Endothelial cell of umbilical vein (primary cell): ENCODE data around the gene LMAN2L. TPM values are rescaled to one million over a fixed set of nuclear protein-coding genes. Genes with fewer than 3 reads are reported as not detected.

Source experiments
- BruUV-seq: library from RNA; stranded (reverse); fragments of 400-500 nt; replicated peaks from 2 replicates; lab custom pipeline; 2021; lab: Mats Ljungman, UMichigan
- CTCF ChIA-PET: fragments of 300-600, 350-600 bp; sonication (Branson Sonifier 250); formaldehyde crosslinking; loops from one replicate; lab custom pipeline; 2021; ENCODE audit warnings: antibody characterized with exemption, inconsistent platforms; lab: Charles Lee
- POLR2A ChIA-PET: fragments of 300-600, 350-600 bp; sonication (Branson Sonifier 250); formaldehyde crosslinking; loops from one replicate; lab custom pipeline; 2021; ENCODE audit warnings: antibody characterized with exemption, inconsistent platforms; lab: Charles Lee
- DNase-seq: peaks from one replicate; pipeline ENCODE4 v3.0.0-alpha.2; 2011; ENCODE audit warnings: low read depth, low spot score
- FAIRE-seq: peaks from 2 replicates; lab custom pipeline; 2011; peaks lifted over from hg19 to GRCh38; lab: Jason Lieb, UNC
- H2AFZ ChIP-seq: 2 replicates; pipeline ENCODE4 v1.6.0; 2012; ENCODE audit warnings: low read depth, low read length, control low read depth, inconsistent platforms
- H3K27ac ChIP-seq: 2 replicates; pipeline ENCODE4 v1.5.1; 2011; ENCODE audit warnings: low read depth, mild to moderate bottlenecking, control low read depth, low read length, moderate library complexity; ENCODE audit not compliant: insufficient read depth
- H3K27me3 ChIP-seq, 2 experiments: 2 replicates each; pipeline versions ENCODE4 v1.6.0 to v1.6.1; 2011; ENCODE audit warnings: low read length in 2 of 2, mixed read lengths in 1 of 2; ENCODE audit not compliant: control insufficient read depth in 2 of 2, insufficient read depth in 2 of 2
- H3K36me3 ChIP-seq, 2 experiments: 2 replicates in 1 of 2; 3 replicates in 1 of 2; pipeline ENCODE4 v1.5.1; 2011; ENCODE audit warnings: low read length in 2 of 2, mild to moderate bottlenecking in 1 of 2, moderate library complexity in 1 of 2; ENCODE audit not compliant: control insufficient read depth in 2 of 2, insufficient read depth in 2 of 2; ENCODE audit errors: extremely low read depth in 1 of 2
- H3K4me1 ChIP-seq: 3 replicates; pipeline ENCODE4 v1.5.1; 2011; ENCODE audit warnings: mild to moderate bottlenecking, low read length; ENCODE audit not compliant: control insufficient read depth, insufficient read depth; ENCODE audit errors: extremely low read depth
- H3K4me2 ChIP-seq: 2 replicates; pipeline ENCODE4 v1.6.1; 2011; ENCODE audit warnings: low read length, control low read depth, mixed read lengths; ENCODE audit not compliant: insufficient read depth
- H3K4me3 ChIP-seq, 3 experiments: fragments of 200-600 bp in 1 of 3; sonication (generic), shearing (Covaris generic) in 1 of 3; replicated peaks in 1 of 3; 2 replicates each; pipeline ENCODE4 v1.5.1; 2011 to 2016; ENCODE audit warnings: control low read depth in 3 of 3, low read length in 3 of 3, mild to moderate bottlenecking in 2 of 3, inconsistent platforms in 1 of 3, low read depth in 1 of 3, moderate library complexity in 1 of 3; ENCODE audit not compliant: insufficient read depth in 1 of 3
- H3K79me2 ChIP-seq: 2 replicates; pipeline ENCODE4 v1.6.0; 2012; ENCODE audit warnings: low read length, inconsistent platforms; ENCODE audit not compliant: control insufficient read depth, insufficient read depth
- H3K9ac ChIP-seq: replicated peaks from 2 replicates; pipeline ENCODE3; 2011; ENCODE audit warnings: low read length, control low read depth; ENCODE audit not compliant: insufficient read depth; ENCODE audit errors: extremely low read depth
- H3K9me1 ChIP-seq: replicated peaks from 3 replicates; pipeline ENCODE4 v1.6.0; 2011; ENCODE audit warnings: mild to moderate bottlenecking, low read length; ENCODE audit not compliant: control insufficient read depth, insufficient read depth; ENCODE audit errors: extremely low read depth
- H3K9me3 ChIP-seq: replicated peaks from 2 replicates; pipeline ENCODE4 v1.5.1; 2012; ENCODE audit warnings: low read length, inconsistent platforms; ENCODE audit not compliant: control insufficient read depth, insufficient read depth
- H4K20me1 ChIP-seq: replicated peaks from 2 replicates; pipeline ENCODE3; 2011; ENCODE audit warnings: mild to moderate bottlenecking, low read length; ENCODE audit not compliant: control insufficient read depth, insufficient read depth; ENCODE audit errors: extremely low read depth
- EZH2 ChIP-seq: IDR thresholded peaks from 2 replicates; pipeline ENCODE4 v1.6.1; 2012; ENCODE audit warnings: borderline replicate concordance, low read depth, mild to moderate bottlenecking, moderate library complexity, low read length, inconsistent platforms; ENCODE audit not compliant: severe bottlenecking
- FOS ChIP-seq: IDR thresholded peaks from 2 replicates; pipeline ENCODE4 v1.6.1; 2011; ENCODE audit warnings: mild to moderate bottlenecking, low read length, moderate library complexity, borderline replicate concordance; ENCODE audit not compliant: insufficient read depth
- GATA2 ChIP-seq: IDR thresholded peaks from 2 replicates; pipeline ENCODE4 v1.7.0; 2011; ENCODE audit warnings: low read depth, mild to moderate bottlenecking, moderate library complexity, mixed read lengths, low read length; ENCODE audit not compliant: insufficient read length, insufficient read depth
- JUN ChIP-seq: IDR thresholded peaks from 2 replicates; pipeline ENCODE4 v1.6.1; 2011; ENCODE audit warnings: borderline replicate concordance, low read depth; ENCODE audit not compliant: insufficient read length, insufficient read depth
- MYC ChIP-seq: IDR thresholded peaks from one replicate; pipeline ENCODE4 v1.6.1; 2011; ENCODE audit warnings: mild to moderate bottlenecking, low read depth, low read length
- POLR2A ChIP-seq: IDR thresholded peaks from 2 replicates; pipeline ENCODE4 v1.6.1; 2012; ENCODE audit warnings: low read depth, mild to moderate bottlenecking, control low read depth, low read length
- POLR2AphosphoS5 ChIP-seq: IDR thresholded peaks from 2 replicates; pipeline ENCODE4 v1.6.1; 2012; ENCODE audit warnings: low read depth, mild to moderate bottlenecking, control low read depth, low read length, moderate library complexity; ENCODE audit not compliant: insufficient read depth
- dilution Hi-C: fragments of 300-500 bp; cut with MboI; formaldehyde crosslinking; loops from one replicate; pipeline ENCODE4 v1.15.0; 2019; ENCODE audit warnings: low sequenced_read_pairs; ENCODE audit not compliant: extremely low pct_ligation_motif_present
- intact Hi-C: fragments of 100-400 bp; cut with micrococcal nuclease; formaldehyde crosslinking; loops from one replicate; pipeline ENCODE4 v1.10.0; 2022
- polyA plus RNA-seq, 4 experiments: library from polyadenylated mRNA; depleted of rRNA in 3 of 4; stranded (reverse) in 3 of 4; unstranded in 1 of 4; fragments of >200 nt; gene quantifications; 2 replicates each; pipeline versions ENCODE4 v1.2.1 to v1.2.3, GENCODE V29; 2011 to 2012; ENCODE audit warnings: missing spikeins in 1 of 4
- total RNA-seq: library from RNA; stranded (reverse); gene quantifications from 2 replicates; pipeline ENCODE4 v1.2.3, GENCODE V29; 2021
- TF ChIP-seq, protein P1 (sequence below): IDR thresholded peaks from 2 replicates; pipeline ENCODE4 v1.6.1; 2011; ENCODE audit not compliant: insufficient read depth, insufficient read length
- TF ChIP-seq, protein P2 (sequence below), 2 donors: IDR thresholded peaks; 1 replicate in 1 of 2; 2 replicates in 1 of 2; pipeline ENCODE4 v1.5.1; 2011; ENCODE audit warnings: low read length in 2 of 2, mild to moderate bottlenecking in 2 of 2, moderate library complexity in 2 of 2, control low read depth in 1 of 2, inconsistent platforms in 1 of 2, low read depth in 1 of 2; ENCODE audit not compliant: insufficient read depth in 1 of 2; ENCODE audit errors: extremely low read depth in 1 of 2

The LMAN2L gene
- total and polyA plus RNA-seq, 2 donors (not counting 3 experiments of a cell fraction or from before 2014, with no cell fraction given), result 15.4 to 20.5 TPM

GRCh38 chr2:96680561-96681141, 59.2 kb downstream of the LMAN2L start:
- DNase-seq, result no peak
- intact Hi-C loops (no loop called here), dilution Hi-C loops (no loop called here)
- H3K36me3 ChIP-seq, result no peaks in the 10 kb centered on the region
- CTCF ChIA-PET, result no interaction called here
- H3K27ac ChIP-seq, result no peak overlapping the region
- BruUV-seq, result no TSS peak
- no peaks in the 10 kb centered on the region for H3K79me2 ChIP-seq
- no peaks in the 10 kb centered on the region for H3K9me3 ChIP-seq
- H4K20me1 ChIP-seq, result no peaks in the 10 kb centered on the region
- no peak overlapping the region for H3K4me2 ChIP-seq
- no peak for FAIRE-seq
- H3K4me1 ChIP-seq, result no peaks in the 10 kb centered on the region
- H3K4me3 ChIP-seq, result no peak overlapping the region
- no peak overlapping the region for H2AFZ ChIP-seq
- TF ChIP-seq, protein P1, sequence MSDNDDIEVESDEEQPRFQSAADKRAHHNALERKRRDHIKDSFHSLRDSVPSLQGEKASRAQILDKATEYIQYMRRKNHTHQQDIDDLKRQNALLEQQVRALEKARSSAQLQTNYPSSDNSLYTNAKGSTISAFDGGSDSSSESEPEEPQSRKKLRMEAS, result no peak
- TF ChIP-seq POLR2A (no peak), MYC (no peak), EZH2 (no peak), FOS (no peak), JUN (no peak), GATA2 (no peak), POLR2AphosphoS5 (no peak)
- TF ChIP-seq, protein P2, sequence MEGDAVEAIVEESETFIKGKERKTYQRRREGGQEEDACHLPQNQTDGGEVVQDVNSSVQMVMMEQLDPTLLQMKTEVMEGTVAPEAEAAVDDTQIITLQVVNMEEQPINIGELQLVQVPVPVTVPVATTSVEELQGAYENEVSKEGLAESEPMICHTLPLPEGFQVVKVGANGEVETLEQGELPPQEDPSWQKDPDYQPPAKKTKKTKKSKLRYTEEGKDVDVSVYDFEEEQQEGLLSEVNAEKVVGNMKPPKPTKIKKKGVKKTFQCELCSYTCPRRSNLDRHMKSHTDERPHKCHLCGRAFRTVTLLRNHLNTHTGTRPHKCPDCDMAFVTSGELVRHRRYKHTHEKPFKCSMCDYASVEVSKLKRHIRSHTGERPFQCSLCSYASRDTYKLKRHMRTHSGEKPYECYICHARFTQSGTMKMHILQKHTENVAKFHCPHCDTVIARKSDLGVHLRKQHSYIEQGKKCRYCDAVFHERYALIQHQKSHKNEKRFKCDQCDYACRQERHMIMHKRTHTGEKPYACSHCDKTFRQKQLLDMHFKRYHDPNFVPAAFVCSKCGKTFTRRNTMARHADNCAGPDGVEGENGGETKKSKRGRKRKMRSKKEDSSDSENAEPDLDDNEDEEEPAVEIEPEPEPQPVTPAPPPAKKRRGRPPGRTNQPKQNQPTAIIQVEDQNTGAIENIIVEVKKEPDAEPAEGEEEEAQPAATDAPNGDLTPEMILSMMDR (IDR thresholded peaks at IDR 0.05; ENCODE audit: extremely low read depth in 1 of 2, insufficient read depth in 1 of 2, low read depth in 1 of 2, low read length in 2 of 2), result no peak
- H3K27me3 ChIP-seq, result peaks cover 12 to 19% of the 10 kb centered on the region in 2 experiments
- POLR2A ChIA-PET, result no interaction called here
- H3K9ac ChIP-seq, result no peak overlapping the region
- no peaks in the 10 kb centered on the region for H3K9me1 ChIP-seq
